WTC11 (cell line): ENCODE results near the gene FHIP1A.

Experiments
- FOXK1 ChIP-seq: sonication (generic); formaldehyde crosslinking; IDR thresholded peaks from 2 replicates; pipeline ENCODE4 v1.8.0; 2022; ENCODE audit warnings: mild to moderate bottlenecking, moderate library complexity, missing genetic modification reagents
- JAZF1 ChIP-seq: fragments of 250-450 bp; sonication (Bioruptor Pico); IDR thresholded peaks from 2 replicates; pipeline ENCODE4 v1.9.0; 2021; ENCODE audit warnings: moderate library complexity, mild to moderate bottlenecking, inconsistent platforms
- TF ChIP-seq, protein P1 (sequence below): fragments of 200-600 bp; IDR thresholded peaks from 2 replicates; pipeline ENCODE4 v1.8.0; 2022; ENCODE audit warnings: antibody characterized with exemption
- TF ChIP-seq, protein P2 (sequence below): sonication (generic); formaldehyde crosslinking; IDR thresholded peaks from 2 replicates; pipeline ENCODE4 v1.8.1; 2023; ENCODE audit warnings: mild to moderate bottlenecking, missing genetic modification reagents, moderate library complexity
- TF ChIP-seq, protein P3 (sequence below): fragments of 250-450 bp; sonication (Bioruptor Pico); IDR thresholded peaks from 2 replicates; pipeline ENCODE4 v1.8.0; 2021; ENCODE audit warnings: mild to moderate bottlenecking

DNA sequence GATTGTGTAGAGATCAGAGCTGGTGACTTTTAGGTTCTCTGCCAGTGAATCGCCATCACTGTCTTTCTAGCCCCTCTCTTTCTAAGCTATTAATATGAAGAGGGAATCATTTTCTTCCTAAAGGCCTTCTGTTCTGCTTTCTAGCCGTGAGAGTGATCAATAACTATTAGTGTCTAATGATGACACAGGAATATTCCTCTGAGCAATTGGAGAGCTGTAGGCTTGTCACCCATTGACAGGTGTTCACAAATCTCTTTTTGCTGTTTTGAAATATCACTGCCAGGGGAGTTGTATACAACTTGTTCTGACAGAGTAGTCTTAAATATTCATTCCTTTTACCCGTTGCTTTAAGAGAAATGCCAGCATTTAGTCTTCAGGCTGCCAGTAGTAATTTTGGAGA is 13.9 kb downstream of the FHIP1A start:
- TF ChIP-seq, protein P1, sequence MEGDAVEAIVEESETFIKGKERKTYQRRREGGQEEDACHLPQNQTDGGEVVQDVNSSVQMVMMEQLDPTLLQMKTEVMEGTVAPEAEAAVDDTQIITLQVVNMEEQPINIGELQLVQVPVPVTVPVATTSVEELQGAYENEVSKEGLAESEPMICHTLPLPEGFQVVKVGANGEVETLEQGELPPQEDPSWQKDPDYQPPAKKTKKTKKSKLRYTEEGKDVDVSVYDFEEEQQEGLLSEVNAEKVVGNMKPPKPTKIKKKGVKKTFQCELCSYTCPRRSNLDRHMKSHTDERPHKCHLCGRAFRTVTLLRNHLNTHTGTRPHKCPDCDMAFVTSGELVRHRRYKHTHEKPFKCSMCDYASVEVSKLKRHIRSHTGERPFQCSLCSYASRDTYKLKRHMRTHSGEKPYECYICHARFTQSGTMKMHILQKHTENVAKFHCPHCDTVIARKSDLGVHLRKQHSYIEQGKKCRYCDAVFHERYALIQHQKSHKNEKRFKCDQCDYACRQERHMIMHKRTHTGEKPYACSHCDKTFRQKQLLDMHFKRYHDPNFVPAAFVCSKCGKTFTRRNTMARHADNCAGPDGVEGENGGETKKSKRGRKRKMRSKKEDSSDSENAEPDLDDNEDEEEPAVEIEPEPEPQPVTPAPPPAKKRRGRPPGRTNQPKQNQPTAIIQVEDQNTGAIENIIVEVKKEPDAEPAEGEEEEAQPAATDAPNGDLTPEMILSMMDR, result no peak
- TF ChIP-seq, protein P2, sequence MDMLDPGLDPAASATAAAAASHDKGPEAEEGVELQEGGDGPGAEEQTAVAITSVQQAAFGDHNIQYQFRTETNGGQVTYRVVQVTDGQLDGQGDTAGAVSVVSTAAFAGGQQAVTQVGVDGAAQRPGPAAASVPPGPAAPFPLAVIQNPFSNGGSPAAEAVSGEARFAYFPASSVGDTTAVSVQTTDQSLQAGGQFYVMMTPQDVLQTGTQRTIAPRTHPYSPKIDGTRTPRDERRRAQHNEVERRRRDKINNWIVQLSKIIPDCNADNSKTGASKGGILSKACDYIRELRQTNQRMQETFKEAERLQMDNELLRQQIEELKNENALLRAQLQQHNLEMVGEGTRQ (CRISPR knock-in tag), result no peak
- no peak for TF ChIP-seq FOXK1 (CRISPR knock-in tag)
- TF ChIP-seq, protein P3, sequence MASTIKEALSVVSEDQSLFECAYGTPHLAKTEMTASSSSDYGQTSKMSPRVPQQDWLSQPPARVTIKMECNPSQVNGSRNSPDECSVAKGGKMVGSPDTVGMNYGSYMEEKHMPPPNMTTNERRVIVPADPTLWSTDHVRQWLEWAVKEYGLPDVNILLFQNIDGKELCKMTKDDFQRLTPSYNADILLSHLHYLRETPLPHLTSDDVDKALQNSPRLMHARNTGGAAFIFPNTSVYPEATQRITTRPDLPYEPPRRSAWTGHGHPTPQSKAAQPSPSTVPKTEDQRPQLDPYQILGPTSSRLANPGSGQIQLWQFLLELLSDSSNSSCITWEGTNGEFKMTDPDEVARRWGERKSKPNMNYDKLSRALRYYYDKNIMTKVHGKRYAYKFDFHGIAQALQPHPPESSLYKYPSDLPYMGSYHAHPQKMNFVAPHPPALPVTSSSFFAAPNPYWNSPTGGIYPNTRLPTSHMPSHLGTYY (CRISPR knock-in tag), result no peak
- no peak for TF ChIP-seq JAZF1 (CRISPR knock-in tag)
